GM12892 (cell line): ENCODE results near the gene PPM1J.

Experiments used
- DNase-seq: peaks from one replicate; pipeline ENCODE4 v3.0.0; 2011; ENCODE audit not compliant: insufficient read length
- FAIRE-seq: peaks from 2 replicates; lab custom pipeline; 2011; peaks lifted over from hg19 to GRCh38; lab: Jason Lieb, UNC
- POLR2A ChIP-seq: IDR thresholded peaks from 2 replicates; pipeline ENCODE4 v1.6.1; 2011; ENCODE audit warnings: low read depth, low read length, control low read depth
- POLR2AphosphoS5 ChIP-seq: IDR thresholded peaks from 2 replicates; pipeline ENCODE4 v1.6.1; 2011; ENCODE audit warnings: low read depth, low read length, control low read depth
- TAF1 ChIP-seq: IDR thresholded peaks from 2 replicates; pipeline ENCODE4 v1.6.1; 2011; ENCODE audit warnings: low read depth, mild to moderate bottlenecking, control low read depth, low read length, borderline replicate concordance

PPM1J gene

GRCh38 chr1:112700290-112701226, 14.6 kb downstream of the PPM1J start:
- peak; percentile 59 for DNase-seq
- no peak for FAIRE-seq
- TF ChIP-seq POLR2AphosphoS5 (no peak; the same call in 1 of the 2 replicates), TAF1 (no peak), POLR2A (no peak)

- DNase-seq: no peak
- TF ChIP-seq POLR2A (peak; percentile 35; the same call in 1 of the 2 replicates), POLR2AphosphoS5 (no peak)
- FAIRE-seq: no peak
Observed at GRCh38 chr1:112699425-112700144, 15.5 kb downstream of the PPM1J start.

DNA sequence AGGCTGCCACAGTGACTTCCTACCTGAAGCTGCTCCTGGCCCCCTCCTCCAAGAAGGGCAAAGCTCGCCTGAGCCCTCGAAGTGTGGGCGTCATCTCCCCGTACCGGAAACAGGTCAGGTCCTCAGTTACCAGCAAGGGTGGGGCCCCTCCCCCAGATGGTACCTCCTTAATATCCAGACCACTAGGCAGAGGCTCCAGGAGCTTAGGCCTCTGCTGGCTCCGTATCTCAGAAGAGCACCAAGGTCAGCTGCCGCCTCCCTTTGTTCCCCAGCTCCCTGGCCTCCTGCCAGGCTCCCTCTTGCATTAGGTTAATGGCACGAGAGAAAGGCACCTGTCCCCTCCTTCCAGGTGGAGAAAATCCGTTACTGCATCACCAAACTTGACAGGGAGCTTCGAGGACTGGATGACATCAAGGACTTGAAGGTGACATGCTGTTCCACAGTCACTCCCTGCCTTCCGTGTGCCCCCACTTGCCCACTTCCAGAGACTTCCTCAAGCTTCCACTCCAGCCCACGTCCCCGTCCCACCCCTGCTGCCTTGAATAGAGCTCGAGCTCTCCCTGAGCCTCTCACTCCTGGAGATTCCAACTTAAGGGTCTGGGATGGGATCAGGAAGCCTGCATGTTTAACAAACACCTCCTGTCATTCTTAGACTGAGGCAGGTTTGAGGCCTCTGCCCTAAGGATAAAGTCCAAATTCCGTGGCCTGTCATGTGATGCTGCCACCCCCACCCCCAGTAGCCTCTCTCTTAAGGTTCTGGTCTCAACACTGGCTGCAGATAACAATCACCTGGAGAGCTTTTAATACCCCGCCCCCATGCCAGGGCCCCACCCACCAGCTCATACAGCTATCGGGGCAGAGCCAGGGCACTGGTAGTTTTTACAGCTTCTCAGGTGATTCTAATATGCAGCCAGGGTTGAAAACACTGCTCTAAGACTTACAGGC, 16.5 kb downstream of the PPM1J start:
- no peak for FAIRE-seq

GRCh38 chr1:112697781-112698201, 17.3 kb downstream of the PPM1J start:
- FAIRE-seq (no peak), DNase-seq (no peak)
- TF ChIP-seq TAF1 (no peak), POLR2AphosphoS5 (no peak), POLR2A (no peak)

More for the DNA sequence above, 16.5 kb downstream of the PPM1J start:
- no peak for DNase-seq
- no peak for TF ChIP-seq TAF1
- TF ChIP-seq POLR2AphosphoS5: no peak
- TF ChIP-seq POLR2A: no peak

- TF ChIP-seq POLR2AphosphoS5 (no peak), POLR2A (no peak), TAF1 (no peak)
- DNase-seq (no peak), FAIRE-seq (no peak)
Observed at GRCh38 chr1:112696578-112697314, 18.4 kb downstream of the PPM1J start.

- DNase-seq (no peak), FAIRE-seq (no peak)
- TF ChIP-seq TAF1 (no peak), POLR2A (no peak), POLR2AphosphoS5 (no peak)
Observed at GRCh38 chr1:112695276-112695675, 19.9 kb downstream of the PPM1J start.

GRCh38 chr1:112694363-112694929, 20.7 kb downstream of the PPM1J start:
- TF ChIP-seq POLR2AphosphoS5 (no peak), POLR2A (no peak)
- DNase-seq (no peak), FAIRE-seq (no peak)

DNA sequence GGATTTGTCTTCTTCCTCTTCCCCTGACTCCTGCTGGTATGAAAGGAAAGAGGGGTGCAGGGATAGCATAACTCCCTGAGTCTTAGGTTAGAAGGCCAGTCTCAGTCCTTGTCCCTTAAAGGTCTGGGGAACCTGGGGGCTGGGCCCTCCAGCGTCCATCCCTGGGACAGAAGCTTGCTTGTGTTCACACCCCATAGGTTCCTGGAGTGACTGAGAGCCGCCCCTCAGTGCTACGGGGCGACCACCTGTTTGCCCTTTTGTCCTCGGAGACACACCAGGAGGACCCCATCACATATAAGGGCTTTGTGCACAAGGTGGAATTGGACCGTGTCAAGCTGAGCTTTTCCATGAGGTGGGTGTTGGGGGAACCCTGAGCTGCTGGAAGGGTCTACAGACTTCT, 21.3 kb downstream of the PPM1J start:
- no peak for TF ChIP-seq POLR2A
- no peak for TF ChIP-seq TAF1
- no peak for TF ChIP-seq POLR2AphosphoS5
- DNase-seq: no peak
- FAIRE-seq: no peak

- FAIRE-seq: no peak
- TF ChIP-seq POLR2A: no peak
- TF ChIP-seq POLR2AphosphoS5: no peak
- no peak for TF ChIP-seq TAF1
Observed at GRCh38 chr1:112692681-112693080, 22.5 kb downstream of the PPM1J start.

DNA sequence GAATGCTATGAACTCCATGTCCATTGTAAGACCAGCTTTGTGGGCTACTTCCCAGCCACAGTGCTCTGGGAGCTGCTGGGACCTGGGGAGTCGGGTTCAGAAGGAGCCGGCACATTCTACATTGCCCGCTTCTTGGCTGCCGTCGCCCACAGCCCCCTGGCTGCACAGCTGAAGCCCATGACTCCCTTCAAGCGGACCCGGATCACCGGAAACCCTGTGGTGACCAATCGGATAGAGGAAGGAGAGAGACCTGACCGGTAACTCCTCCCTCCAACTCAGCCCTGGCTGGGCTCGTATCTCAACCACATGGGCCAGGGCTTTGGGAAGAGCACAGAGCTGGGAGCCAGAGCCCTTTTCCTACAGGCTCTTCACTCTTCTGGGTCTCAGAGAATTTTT, 25.3 kb downstream of the PPM1J start:
- FAIRE-seq (no peak), DNase-seq (no peak)
- no peak for TF ChIP-seq TAF1
- TF ChIP-seq POLR2AphosphoS5: no peak
- no peak for TF ChIP-seq POLR2A

More at GRCh38 chr1:112692681-112693080, 22.5 kb downstream of the PPM1J start:
- no peak for DNase-seq
